CD4-positive, alpha-beta T cell treated with Interleukin-1 beta for 1 hour (primary cell): Measurements from ENCODE around the gene SEC22A.

Experiments
- DNase-seq, 2 donors: peaks; one replicate each; pipeline ENCODE4 v3.0.0-alpha.2; 2020 to 2022

The SEC22A gene, protein sequence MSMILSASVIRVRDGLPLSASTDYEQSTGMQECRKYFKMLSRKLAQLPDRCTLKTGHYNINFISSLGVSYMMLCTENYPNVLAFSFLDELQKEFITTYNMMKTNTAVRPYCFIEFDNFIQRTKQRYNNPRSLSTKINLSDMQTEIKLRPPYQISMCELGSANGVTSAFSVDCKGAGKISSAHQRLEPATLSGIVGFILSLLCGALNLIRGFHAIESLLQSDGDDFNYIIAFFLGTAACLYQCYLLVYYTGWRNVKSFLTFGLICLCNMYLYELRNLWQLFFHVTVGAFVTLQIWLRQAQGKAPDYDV

DNA sequence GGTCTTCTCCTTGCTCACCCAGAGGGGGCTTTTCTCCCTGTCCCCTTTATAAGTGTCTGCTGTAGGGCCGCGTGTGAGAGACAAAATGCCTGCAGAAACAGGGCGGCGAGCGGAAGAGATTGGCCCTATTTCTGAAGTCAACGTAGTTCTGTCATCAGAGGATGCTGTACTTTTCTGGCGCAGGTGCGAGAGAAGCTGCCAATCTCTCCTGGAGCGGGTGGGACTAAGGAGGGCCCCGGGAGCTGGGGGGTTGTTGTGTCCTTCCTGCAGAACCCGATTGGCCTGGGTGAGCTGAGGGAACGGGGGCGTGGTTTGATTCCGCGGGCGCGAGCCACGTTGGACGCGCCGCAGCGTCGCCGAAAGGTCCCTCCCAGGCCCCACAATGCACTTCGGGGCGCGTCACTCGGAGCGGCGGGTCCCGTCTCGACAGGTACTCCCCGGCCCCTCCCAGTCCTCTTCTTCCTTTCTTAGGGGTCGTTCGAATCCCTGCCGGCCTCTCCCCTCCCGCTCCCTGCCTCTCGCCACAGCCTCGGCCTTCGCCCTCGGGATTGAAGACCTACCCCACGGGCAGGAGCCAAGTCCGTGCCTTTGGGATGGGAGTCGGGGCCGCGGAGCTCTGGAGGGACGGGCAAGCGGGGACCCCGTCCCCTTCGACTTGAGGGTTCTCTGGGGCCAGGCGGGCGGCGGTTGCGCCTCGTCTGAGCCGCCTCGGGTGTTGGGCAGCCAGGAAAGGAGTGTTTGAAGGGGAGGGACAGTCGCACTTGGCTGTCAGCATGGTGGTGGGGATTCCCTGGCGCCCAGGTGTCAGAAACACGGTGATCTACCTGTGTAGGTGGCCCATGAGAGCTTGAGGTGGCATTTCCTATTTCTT is at the start of gene SEC22A:
TSS of gene SEC22A (plus strand) at position 387 of the 871 bp plus-strand sequence. CDS start 7,275 bp downstream, outside the sequence.
- peak; percentile 95 to 96 for DNase-seq

DNA sequence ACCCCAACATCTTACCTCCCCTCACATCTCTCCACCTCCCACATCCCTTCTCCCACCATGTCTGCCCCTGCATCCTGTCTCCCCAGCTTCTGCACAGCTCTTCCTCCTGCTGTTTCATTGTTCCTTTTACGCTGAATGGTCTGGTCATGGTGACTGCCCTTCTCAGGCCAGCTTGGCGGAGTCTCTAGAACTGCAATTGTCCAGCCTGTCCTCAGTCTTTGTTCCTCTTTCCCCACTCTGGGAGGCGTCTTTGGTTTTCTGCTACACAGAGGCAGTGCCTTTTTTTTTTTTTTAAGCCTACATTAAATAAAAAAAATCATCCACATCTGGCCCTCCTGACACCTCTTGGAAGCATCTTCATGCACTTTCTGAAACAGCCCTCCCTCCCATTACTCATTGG is 49.1 kb upstream of the SEC22A start:
- DNase-seq, result peak in 1 of 2 donors; percentile 7

DNA sequence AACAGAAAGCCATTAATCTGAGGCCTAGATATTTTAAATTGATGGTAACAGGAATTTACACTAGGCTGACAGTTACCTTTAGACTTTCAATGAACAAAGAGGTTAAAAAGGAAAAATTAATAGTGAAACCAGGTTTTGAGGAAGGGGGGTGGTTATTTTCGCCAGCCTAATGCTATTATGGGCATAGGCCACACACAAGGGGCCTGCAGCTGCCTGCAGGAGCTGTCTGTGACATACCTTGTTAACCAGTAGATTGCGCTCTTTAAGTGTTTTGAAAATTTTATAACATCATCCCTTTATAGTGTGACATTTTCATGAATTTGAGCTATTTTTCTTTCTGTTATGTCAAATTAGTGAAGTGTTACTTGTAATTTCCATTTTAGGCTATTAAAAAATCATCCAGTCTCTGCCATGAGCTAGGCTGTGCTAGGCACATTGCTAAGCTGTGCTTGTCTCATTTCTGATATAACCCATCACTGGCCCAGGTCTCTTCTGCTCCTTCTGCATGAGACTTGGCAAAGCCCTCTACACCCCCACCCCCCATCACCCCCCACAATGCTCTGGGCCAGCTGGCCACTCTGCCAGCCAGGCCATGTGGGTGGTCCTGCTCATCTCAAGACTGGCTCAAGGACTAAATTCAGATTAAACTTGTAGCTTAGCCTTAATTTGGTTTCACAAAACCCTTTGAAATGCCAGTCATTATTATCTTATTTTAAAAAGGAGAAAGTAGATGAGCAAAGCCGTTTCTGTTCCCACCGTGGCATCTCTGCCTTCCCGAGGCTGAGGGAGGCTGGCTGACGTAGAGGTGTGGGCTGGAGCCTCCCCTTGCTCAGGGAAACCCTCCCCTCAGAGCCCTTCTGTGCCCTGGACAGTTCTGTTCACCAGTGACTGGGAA is 48.4 kb upstream of the SEC22A start:
- DNase-seq, result no peak

DNA sequence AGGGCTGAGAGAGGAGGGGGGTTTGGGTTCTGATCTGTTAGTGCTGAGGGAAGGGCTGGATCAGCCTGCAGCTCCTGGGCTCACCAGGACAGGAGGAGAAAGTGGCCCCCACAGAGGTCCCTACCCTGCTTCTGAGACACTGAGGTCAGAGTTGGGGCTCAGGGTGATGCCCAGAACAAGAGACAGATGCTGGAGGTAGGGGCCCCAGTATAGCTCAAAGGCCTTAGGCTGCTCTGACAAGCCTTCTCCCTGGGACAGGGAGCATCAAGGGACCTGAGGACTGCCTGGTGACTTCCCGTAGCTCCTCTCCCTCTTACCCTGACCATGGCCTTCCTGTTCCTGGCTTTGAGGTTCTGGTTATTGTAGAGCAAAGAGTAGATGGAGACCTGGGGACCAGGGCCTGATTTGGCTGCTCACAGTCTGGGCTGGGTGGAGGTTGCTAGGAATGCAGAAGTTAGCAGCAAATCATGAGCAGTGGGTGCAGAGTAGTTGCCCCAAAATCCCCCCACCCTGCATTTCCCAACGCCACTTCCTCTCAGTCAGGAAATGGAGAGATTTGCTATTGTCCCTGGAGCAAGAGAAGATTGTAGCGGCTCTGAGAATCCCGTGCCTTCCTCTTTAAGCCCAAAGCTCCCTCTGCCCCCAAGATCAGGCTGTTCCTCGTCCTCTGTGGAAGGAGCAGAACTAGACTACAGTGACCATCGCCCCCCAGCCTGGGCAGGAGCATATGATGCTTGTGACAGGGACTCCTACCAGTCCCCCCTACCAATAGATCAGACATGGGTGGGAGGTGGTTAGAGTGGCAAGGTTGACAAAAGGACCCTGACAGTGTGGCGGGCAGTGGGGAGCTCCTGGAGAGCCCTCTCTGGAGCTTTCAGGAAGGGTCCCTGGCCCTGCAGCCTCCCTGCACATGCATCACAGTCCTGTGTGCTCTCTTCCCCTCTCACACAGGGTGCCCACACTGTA is 47.4 kb upstream of the SEC22A start:
- DNase-seq, result peak in 1 of 2 donors; percentile 11

DNA sequence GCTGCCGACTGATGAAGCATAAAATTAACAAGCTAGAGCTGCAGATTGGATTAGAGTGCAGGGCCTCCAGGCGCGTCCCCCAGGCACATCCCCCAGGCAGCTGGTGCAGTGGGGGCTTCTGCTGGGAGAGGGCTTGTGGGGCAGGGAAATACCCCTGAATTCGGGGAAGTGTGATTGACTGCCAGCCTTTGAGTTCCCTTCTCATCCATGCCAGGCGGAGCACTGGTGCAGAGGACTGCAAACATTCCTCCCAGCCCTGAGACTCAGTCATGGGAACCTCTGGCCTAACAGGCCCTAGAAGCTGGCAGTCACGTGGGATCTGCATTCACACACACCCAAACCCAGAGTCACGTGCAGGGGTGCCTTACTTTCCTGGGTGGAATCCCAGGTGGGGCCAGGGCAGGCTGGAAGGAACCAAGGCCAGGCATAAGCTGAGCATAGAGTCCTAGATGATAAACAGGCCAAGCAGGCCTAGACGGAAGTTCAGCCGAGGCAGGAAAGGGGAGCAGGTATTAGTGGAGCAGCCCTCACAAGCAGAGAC is 46.2 kb upstream of the SEC22A start:
- no peak for DNase-seq

DNA sequence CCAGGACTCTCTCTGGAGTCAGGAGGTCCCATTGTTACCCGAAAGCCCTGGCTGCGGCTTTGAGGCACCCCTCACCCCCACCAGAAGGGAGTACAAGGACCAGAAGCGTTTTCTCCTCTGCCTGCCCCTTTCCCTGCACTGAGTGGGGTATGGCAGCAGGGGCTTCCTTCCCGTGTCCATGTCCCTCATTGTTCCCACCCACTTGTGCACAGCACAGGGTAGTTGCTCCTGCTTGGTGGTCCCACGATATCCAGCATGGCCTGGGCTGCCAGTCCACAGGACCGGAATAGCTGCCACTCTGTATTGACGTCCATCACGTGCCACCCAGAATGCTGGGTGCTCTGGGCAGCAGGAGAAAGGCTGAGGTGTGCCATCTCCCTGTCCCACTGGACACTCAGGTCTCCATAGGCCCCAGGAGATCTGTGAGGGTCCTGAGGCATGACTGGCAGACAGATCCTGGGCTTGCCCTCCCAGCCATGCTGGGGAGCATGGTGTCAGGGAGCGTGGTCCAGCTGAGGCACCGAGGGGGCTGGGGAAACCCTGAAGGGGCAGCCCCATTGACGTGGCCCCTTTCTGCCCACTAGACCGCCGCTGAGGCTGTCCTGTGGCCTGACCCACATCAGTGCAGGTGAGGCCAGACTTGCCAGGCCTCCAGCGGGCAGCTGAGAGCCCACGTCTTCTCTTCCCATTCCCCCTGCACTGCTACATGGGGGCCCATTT is 45.3 kb upstream of the SEC22A start:
- DNase-seq, result no peak

DNA sequence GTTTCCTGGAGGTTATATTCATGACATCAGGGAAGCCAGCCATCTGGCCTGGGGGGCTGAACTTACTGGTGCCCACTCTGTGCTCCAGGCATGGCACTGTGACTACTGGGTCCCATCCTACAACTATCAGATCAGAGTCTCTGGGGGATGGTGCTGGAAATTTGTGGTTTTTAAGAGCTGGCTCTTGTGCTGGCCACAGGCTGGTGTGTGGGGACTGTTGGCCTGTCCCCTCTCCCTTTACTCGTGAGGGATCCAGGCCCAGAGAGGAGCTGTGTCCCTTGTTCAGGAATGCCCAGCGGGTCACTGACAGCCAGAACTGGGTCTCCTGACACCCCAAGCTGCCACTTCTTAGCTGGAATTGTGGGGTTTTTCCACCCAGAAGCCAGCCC is 44.5 kb upstream of the SEC22A start:
- no peak for DNase-seq

DNA sequence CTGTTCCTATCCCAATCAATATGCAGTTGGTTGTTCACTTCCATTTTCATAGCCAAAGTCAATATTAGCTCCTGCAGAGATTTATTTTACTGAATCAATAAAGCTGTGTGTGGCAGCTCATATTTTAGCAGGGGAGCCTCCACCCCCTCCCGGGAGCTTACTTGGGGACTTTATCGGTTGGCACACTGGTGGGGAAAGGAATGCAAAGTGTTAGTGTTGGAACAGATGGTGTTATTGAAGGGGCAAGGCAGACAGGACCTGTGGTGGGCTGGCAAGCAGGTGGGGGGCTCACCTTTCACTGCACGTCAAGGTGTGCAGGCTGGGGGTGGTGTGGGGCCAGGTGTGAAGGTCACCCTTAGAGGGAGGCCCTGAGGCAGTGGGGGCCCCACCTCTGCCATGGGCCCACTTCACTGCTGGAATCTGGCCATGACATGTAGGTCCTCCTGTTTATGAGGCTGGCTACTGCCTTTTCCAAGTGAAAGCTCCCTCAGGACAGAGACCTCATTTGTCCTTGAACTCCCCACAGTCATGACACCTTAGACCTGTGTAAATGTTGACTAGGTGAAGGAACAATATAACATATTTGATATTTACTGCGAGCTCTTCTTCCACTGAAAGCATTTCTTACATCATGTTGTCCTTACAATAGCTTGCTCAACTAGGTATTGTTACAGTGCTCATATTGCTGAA is 44.0 kb upstream of the SEC22A start:
- no peak for DNase-seq

DNA sequence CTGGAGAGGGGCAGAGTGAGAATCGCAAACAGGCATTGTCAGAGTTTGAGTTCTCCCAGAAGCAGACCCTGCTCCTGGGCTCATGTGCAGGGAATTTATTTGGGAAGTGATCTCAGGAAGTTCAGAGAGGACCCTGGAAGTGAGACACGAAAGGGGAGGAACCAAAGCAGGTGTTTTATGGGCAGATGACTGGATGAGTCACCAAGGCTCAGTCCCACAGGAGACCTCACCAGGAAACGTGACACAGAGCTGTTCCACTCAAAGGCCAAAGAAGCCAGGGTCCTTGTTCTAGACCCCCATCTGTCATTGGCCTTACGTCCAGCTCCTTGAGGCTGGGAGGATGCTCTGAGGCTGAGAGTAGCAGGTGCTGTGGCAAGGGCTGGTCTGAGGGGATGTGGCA is 43.4 kb upstream of the SEC22A start:
- no peak for DNase-seq

DNA sequence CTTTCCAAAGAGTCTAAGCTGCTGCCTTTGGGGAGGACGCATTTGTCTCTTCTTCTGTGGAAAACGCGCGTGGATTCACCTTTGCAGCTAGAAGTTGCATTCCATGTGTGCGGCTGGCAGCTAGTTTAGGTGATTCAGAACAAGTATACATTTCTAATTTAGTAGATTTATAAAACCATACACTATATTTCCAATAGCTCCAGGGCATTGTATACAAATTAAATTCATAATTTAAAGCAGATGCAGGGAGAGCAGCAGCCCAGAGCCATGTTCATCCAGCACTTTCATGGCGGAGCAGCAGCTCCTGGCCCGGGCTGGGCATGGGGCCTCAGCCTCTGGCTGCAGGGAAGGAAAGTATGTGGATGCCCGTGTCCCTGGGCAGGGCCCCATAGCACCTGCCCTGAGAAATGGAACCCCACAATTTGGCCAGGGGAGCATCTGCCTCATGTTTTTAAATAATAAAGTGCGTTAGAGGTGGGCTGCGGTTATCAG is 42.8 kb upstream of the SEC22A start:
- no peak for DNase-seq

DNA sequence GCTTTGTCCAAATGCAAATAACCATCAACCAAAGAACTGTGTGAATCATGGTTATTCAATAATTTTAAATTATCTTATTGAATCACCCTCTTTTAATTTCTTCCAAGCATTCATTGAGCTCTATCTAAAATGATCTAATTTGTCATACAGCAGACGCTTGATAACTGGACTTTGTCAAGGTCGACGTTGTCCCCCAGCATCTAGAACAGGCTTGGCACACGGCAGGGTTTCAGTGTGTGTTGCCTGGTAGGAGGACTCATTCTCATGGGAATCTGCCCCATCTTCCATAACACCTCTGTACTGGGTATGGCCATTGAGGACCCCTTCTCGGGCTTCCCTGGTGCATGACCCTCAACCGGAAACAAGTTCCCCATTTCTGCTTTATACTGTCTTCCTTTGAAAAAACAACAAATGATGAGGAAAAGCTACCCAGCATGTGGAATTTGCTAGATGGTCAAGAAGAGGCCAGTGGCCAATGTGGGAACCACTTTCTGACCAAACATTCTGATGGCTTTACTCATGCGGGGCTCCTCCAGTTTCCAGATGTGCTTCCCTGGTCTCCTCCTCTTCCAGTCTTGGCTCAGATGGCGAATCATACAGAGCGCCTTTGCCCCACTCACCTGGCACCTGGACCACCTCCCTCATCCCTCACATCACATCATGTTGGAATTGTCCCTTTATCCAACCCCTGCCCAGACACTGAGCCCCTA is 41.7 kb upstream of the SEC22A start:
- no peak for DNase-seq

DNA sequence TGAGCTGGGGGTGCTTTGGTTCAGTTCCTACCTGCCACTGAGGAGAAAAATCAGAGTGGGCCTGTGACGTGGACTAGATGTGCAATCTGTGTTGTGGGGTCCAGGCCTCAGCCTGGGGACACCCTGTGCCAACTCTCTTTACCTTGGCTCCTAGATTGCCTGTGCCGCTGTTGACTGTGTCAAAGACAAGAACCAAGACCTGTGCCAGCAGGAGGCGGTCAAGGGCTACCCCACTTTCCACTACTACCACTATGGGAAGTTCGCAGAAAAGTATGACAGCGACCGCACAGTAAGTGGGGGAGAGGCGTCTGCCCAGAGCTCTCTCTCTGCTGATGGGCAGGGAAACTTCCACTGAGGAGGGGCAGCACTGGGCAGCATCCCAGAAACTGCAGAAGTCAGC is 40.6 kb upstream of the SEC22A start:
- no peak for DNase-seq

DNA sequence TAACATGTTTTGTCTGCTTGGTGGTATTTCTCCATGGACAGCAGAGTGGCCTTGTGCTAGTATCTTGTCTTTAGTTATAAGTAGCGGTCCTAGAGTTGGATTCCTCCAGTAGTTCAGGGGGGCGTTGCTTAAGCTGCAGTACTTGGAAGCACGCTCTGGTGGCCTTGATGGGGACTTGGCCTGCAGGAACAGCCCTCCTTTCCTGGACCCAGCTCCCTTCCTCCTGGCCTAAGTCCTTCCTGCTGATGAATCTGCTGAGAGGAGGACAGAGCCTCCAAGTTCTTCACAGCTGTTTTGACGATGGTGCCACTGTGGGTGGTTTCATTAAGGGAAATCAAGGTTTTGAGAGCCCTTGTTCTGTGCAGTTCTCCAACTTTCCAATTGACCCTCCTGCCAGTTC is 38.6 kb upstream of the SEC22A start:
- DNase-seq, result no peak

DNA sequence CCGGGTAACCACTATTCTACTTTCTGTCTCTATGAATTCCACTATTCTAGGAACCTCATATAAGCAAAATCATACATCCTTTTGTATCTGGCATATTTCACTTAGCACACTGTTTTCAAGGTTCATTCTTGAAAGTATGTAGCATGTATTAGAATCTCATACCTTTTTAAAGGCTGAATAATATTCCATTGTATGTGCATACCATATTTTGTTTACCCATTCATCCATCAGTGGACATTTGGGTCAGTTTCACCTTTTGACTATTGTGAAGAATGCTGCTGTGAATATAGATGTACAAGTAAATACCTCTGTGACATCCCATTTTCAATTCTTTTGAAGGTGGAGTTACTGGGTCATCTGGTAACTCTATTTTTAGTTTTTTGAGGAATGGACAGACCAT is 36.6 kb upstream of the SEC22A start:
- no peak for DNase-seq

DNA sequence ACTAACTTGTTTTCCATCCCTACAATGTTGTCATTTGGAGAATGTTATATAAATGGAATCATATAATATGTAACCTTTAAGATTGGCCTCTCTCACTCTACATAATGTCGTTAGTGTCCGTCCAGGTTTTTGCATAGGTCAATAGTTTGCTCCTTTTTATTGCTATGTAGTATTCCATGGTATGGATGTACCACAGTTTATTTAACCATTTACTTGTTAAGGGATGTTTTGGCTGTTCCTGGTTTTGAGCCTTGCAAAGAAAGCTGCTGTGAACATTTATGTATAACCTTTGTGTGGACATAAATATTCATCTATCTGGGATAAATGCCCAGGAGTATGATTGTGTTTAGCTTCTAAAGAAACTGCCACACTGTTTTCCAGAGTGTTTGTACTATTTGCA is 34.1 kb upstream of the SEC22A start:
- DNase-seq, result no peak

DNA sequence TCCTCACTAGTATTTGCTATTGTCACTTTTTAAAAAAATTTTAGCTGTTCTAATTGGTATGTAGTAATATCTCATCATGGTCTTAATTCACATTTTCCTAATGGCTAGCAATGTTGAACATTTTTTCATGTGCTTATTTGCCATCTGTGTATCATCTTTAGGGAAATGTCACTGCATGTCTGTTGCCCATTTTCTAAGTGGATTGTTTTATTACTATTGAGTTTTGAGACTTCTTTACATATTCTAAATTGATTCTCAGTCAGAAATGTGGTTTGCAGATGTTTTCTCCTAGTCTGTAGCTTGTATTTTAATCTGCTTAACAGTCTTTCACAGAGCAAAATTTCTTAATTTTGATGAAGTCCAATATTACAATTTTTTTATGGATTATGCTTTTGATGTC is 33.6 kb upstream of the SEC22A start:
- no peak for DNase-seq

DNA sequence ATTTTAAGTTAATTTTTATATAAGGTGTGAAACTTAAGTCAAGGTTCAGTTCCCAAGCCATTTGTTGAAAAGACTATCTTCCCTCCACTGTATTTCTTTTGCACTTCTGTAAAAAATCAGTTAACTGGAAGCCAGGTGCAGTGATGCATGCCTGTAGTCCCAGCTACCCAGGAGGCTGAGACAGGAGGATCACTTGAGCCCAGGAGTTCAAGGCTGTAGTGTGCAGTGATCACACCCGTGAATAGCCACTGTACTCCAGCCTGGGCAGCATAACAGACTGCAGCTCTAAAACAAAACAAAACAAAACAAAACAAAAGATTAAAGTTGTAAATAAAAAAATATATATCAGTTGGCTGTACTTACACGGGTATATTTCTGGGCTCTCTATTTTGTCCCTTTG is 33.1 kb upstream of the SEC22A start:
- DNase-seq, result no peak

DNA sequence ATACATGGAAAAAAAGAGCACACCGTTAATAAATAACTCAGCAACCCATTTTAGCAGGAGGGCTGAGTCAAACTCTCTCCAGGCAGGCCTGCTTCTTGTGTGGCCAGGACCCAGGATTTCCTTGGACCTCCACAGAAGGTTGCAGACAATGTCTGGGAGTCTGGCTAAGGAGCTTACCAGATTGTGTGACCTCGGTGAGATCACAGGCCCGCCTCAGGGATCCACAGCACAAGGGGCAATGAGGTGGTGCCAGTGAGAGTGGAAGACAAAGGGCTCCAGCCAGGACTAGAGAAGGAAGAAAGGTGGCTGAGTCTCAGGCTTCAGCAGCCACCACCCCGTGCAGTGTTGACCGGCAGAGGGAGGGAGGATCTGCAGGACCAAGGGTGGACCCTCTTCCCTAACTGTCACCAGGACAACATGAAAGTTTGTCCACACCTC is 32.2 kb upstream of the SEC22A start:
- no peak for DNase-seq

DNA sequence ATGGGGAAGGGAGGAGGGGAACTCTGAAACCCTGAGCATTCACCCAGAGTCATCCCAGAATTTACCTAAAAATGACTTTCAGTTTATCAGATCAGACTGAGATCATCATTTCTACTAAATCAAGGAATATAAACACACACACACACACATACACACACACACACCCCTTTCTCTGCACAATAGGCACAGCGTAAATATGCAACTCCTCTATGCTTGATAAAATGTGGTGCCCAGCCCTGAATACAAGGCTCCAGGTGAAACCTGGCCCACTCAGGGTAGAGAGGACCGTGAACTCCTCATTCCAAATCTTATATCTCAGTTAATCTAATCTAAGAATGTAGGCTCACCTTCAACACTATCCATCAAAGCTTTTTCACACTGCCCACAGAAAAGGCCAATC is 31.8 kb upstream of the SEC22A start:
- DNase-seq, result no peak
